Measurements from ENCODE around the gene KRT12. TPM values are rescaled to one million over a fixed set of nuclear protein-coding genes. Genes with fewer than 3 reads are reported as not detected.

The KRT12 gene
- total and polyA plus RNA-seq, 2 experiments from 2014 or later: not detected

DNA sequence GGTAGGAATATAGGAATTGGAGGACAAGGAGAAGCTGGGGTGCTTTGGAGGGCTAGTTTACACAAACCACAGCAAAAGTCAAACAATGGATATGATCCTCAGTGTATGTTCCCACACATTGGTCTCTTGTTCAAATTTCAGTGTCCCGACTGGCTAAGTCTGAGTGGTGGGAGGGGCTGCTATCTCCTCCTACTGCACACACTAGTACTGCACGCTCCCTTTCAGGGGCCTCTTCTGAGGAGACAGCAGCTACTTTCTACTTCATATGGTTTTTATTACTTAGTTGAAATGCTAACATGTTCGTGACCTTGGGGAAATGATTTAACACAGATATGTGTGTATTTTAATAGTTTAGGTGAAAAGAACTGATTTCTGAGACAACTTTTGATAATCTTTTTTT is 25.8 kb downstream of the KRT12 start:
- no peaks in the 10 kb centered on the region for H3K9me2 ChIP-seq (replicated peaks; ENCODE audit: insufficient read depth)
- DNase-seq (ENCODE audit: low spot score): peak; percentile 22
- H4K20me1 ChIP-seq (ENCODE audit: insufficient read depth, poor library complexity, severe bottlenecking): no peaks in the 10 kb centered on the region
- no peak overlapping the region for H2AFZ ChIP-seq
- peaks cover 9% of the 10 kb centered on the region for H3K4me1 ChIP-seq (ENCODE audit: insufficient read depth)
- H3K36me3 ChIP-seq (replicated peaks; ENCODE audit: insufficient read depth, low read depth): no peaks in the 10 kb centered on the region
- no peaks in the 10 kb centered on the region for H3K27me3 ChIP-seq
- no peak overlapping the region for H3K4me3 ChIP-seq
- no peaks in the 10 kb centered on the region for H3K79me2 ChIP-seq
- peak overlapping the region; percentile 17 for H3K4me2 ChIP-seq
- 33% methylated on average over 3 of the region's 3 CpGs for WGBS (ENCODE audit: low lambda C conversion rate, missing lambda C conversion rate)
- TF ChIP-seq EZH2phosphoT487 (IDR thresholded peaks at IDR 0.05; ENCODE audit: low read depth, severe bottlenecking, unreplicated experiment): no peak
- TF ChIP-seq EZH2 (IDR thresholded peaks at IDR 0.05; ENCODE audit: borderline replicate concordance): no peak
- TF ChIP-seq, protein P1, sequence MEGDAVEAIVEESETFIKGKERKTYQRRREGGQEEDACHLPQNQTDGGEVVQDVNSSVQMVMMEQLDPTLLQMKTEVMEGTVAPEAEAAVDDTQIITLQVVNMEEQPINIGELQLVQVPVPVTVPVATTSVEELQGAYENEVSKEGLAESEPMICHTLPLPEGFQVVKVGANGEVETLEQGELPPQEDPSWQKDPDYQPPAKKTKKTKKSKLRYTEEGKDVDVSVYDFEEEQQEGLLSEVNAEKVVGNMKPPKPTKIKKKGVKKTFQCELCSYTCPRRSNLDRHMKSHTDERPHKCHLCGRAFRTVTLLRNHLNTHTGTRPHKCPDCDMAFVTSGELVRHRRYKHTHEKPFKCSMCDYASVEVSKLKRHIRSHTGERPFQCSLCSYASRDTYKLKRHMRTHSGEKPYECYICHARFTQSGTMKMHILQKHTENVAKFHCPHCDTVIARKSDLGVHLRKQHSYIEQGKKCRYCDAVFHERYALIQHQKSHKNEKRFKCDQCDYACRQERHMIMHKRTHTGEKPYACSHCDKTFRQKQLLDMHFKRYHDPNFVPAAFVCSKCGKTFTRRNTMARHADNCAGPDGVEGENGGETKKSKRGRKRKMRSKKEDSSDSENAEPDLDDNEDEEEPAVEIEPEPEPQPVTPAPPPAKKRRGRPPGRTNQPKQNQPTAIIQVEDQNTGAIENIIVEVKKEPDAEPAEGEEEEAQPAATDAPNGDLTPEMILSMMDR (IDR thresholded peaks at IDR 0.05; ENCODE audit: poor library complexity): no peak
- H3K27ac ChIP-seq: no peak overlapping the region
- no peaks in the 10 kb centered on the region for H3K9me3 ChIP-seq (ENCODE audit: low read depth)

DNA sequence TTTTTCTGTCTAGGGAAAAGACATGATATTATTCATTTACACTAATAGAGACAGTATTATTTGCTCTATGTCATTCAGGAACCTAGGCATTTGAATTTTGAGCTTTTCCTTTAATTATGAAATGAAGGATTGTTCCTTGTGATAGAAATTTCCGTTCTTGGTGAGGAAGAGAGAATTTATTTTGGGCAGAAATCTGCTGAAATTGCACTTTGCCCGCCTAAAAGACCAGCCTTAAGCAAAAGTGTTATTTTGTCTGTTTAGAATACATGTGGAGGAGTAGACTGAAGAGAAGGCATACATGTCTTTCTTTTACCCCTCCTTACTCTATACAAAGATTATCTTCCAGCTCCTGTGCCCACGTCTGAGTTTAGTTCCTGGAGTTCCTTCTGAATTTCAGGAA is 27.8 kb downstream of the KRT12 start:
- 81% methylated on average over 3 of the region's 3 CpGs for WGBS (ENCODE audit: low lambda C conversion rate, missing lambda C conversion rate)
- Histone ChIP-seq H3K4me1 (ENCODE audit: insufficient read depth) (peaks cover 9% of the 10 kb centered on the region), H3K4me3 (no peak overlapping the region), H3K27me3 (no peaks in the 10 kb centered on the region), H3K9me3 (ENCODE audit: low read depth) (no peaks in the 10 kb centered on the region), H3K9me2 (replicated peaks; ENCODE audit: insufficient read depth) (no peaks in the 10 kb centered on the region), H3K4me2 (no peak overlapping the region), H2AFZ (no peak overlapping the region), H4K20me1 (ENCODE audit: insufficient read depth, poor library complexity, severe bottlenecking) (no peaks in the 10 kb centered on the region), H3K27ac (no peak overlapping the region), H3K79me2 (no peaks in the 10 kb centered on the region), H3K36me3 (replicated peaks; ENCODE audit: insufficient read depth, low read depth) (no peaks in the 10 kb centered on the region)
- DNase-seq (ENCODE audit: low spot score): no peak
- TF ChIP-seq, protein P1 (IDR thresholded peaks at IDR 0.05; ENCODE audit: poor library complexity): no peak

DNA sequence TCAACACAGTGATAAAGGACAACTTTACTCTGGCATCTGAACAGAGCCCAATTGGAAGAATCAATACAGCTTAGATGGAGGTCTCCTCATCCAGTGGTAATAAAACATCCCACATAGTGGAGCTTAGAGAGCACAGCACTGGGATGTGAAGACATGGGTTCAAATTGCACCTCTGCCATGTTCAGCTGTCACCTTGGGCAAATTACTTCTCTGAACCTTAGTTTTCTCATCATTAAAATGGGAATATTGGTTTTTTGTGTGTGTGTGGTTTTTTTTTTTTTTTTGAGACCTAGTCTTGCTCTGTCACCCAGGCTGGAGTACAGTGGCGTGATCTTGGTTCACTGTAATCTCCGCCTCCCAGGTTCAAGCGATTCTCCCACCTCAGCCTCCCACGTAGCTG is 31.0 kb downstream of the KRT12 start:
- no peak overlapping the region for H2AFZ ChIP-seq
- no peak overlapping the region for H3K27ac ChIP-seq
- 94% methylated on average over 4 of the region's 4 CpGs for WGBS (ENCODE audit: low lambda C conversion rate, missing lambda C conversion rate)
- H3K36me3 ChIP-seq (replicated peaks; ENCODE audit: insufficient read depth, low read depth): no peaks in the 10 kb centered on the region
- H3K79me2 ChIP-seq: no peaks in the 10 kb centered on the region
- H4K20me1 ChIP-seq (ENCODE audit: insufficient read depth, poor library complexity, severe bottlenecking): no peaks in the 10 kb centered on the region
- no peak overlapping the region for H3K4me3 ChIP-seq
- H3K27me3 ChIP-seq: no peaks in the 10 kb centered on the region
- TF ChIP-seq EZH2phosphoT487 (IDR thresholded peaks at IDR 0.05; ENCODE audit: low read depth, severe bottlenecking, unreplicated experiment) (no peak), EZH2 (IDR thresholded peaks at IDR 0.05; ENCODE audit: borderline replicate concordance) (no peak)
- TF ChIP-seq, protein P1 (IDR thresholded peaks at IDR 0.05; ENCODE audit: poor library complexity): no peak
- DNase-seq (ENCODE audit: low spot score): no peak
- no peaks in the 10 kb centered on the region for H3K9me2 ChIP-seq (replicated peaks; ENCODE audit: insufficient read depth)
- H3K4me1 ChIP-seq (ENCODE audit: insufficient read depth): peaks cover under 1% of the 10 kb centered on the region
- no peak overlapping the region for H3K4me2 ChIP-seq
- no peaks in the 10 kb centered on the region for H3K9me3 ChIP-seq (ENCODE audit: low read depth)

DNA sequence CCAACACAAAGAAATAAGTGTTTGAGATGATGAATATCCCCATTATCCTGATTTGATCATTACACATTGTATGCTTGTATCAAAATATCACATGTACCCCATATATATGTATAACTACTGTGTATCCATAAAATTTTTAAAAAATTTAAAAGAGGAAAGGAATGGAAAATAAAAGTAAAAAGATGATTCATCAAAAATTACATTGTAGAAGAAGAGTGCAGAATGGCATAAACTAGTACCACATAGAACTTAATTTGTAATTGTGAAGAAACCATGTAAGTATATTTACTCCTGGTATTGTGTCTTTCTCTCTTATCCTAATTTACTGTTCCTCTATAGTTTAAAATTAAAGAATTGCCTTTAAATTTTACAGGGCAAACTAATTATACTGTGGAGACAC is 33.1 kb downstream of the KRT12 start:
- no peaks in the 10 kb centered on the region for H3K9me2 ChIP-seq (replicated peaks; ENCODE audit: insufficient read depth)
- H3K4me3 ChIP-seq: no peak overlapping the region
- no peaks in the 10 kb centered on the region for H3K36me3 ChIP-seq (replicated peaks; ENCODE audit: insufficient read depth, low read depth)
- no peak for DNase-seq (ENCODE audit: low spot score)
- H3K4me2 ChIP-seq: no peak overlapping the region
- no peaks in the 10 kb centered on the region for H3K4me1 ChIP-seq (ENCODE audit: insufficient read depth)
- no peak for TF ChIP-seq EZH2phosphoT487 (IDR thresholded peaks at IDR 0.05; ENCODE audit: low read depth, severe bottlenecking, unreplicated experiment)
- TF ChIP-seq, protein P1 (IDR thresholded peaks at IDR 0.05; ENCODE audit: poor library complexity): no peak
- TF ChIP-seq EZH2 (IDR thresholded peaks at IDR 0.05; ENCODE audit: borderline replicate concordance): no peak
- H3K9me3 ChIP-seq (ENCODE audit: low read depth): no peaks in the 10 kb centered on the region
- H3K27me3 ChIP-seq: no peaks in the 10 kb centered on the region
- no peaks in the 10 kb centered on the region for H4K20me1 ChIP-seq (ENCODE audit: insufficient read depth, poor library complexity, severe bottlenecking)
- H3K27ac ChIP-seq: no peak overlapping the region
- H3K79me2 ChIP-seq: peaks cover 2% of the 10 kb centered on the region
- H2AFZ ChIP-seq: no peak overlapping the region
